Fibroblast of upper back skin (primary cell): ENCODE data around the gene PSMD13.
"Not testable (repeated sequence)": the region's sequence is repeated elsewhere in the genome, so short reads cannot be mapped to it uniquely, and the experiment has no call there.

Experiments used
- DNase-seq: peaks from one replicate; pipeline ENCODE4 v3.0.0-alpha.2; 2013

PSMD13 gene

GRCh38 chr11:252666-253065 is 15.9 kb downstream of the PSMD13 start:
- DNase-seq, result no peak

- no peak for DNase-seq
Observed at GRCh38 chr11:253160-253885, 16.5 kb downstream of the PSMD13 start.

GRCh38 chr11:253886-254270 is 17.1 kb downstream of the PSMD13 start:
- no peak for DNase-seq

- DNase-seq, result peak; percentile 57
Observed at GRCh38 chr11:255176-255575, 18.4 kb downstream of the PSMD13 start.

- no peak for DNase-seq
Observed at GRCh38 chr11:255816-256215, 19.0 kb downstream of the PSMD13 start.

GRCh38 chr11:256952-257737 is 20.4 kb downstream of the PSMD13 start:
- DNase-seq, result no peak

- no peak for DNase-seq
Observed at GRCh38 chr11:257766-258493, 21.2 kb downstream of the PSMD13 start.

GRCh38 chr11:259413-259812 is 22.6 kb downstream of the PSMD13 start:
- DNase-seq, result no peak

GRCh38 chr11:261624-262023 is 24.8 kb downstream of the PSMD13 start:
- DNase-seq, result no peak

- no peak for DNase-seq
Observed at GRCh38 chr11:266676-267439, 30.1 kb downstream of the PSMD13 start.

GRCh38 chr11:267491-267994 is 30.8 kb downstream of the PSMD13 start:
- no peak for DNase-seq

- DNase-seq, result not testable (repeated sequence)
Observed at GRCh38 chr11:268716-269145, 32.0 kb downstream of the PSMD13 start.

- no peak for DNase-seq
Observed at GRCh38 chr11:269146-269890, 32.5 kb downstream of the PSMD13 start.

- DNase-seq, result no peak
Observed at GRCh38 chr11:270451-271318, 33.9 kb downstream of the PSMD13 start.

- no peak for DNase-seq
Observed at GRCh38 chr11:271319-271715, 34.5 kb downstream of the PSMD13 start.

- DNase-seq, result no peak
Observed at GRCh38 chr11:272195-272930, 35.6 kb downstream of the PSMD13 start.

- DNase-seq, result no peak
Observed at GRCh38 chr11:272931-273198, 36.1 kb downstream of the PSMD13 start.

GRCh38 chr11:276219-276618 is 39.4 kb downstream of the PSMD13 start:
- DNase-seq, result no peak

- no peak for DNase-seq
Observed at GRCh38 chr11:278001-278951, 41.5 kb downstream of the PSMD13 start, which contains the start of gene NLRP6. TSS of gene NLRP6 (plus strand) at chr11:278407. CDS start at chr11:278570, 163 bp downstream.
